Smooth muscle cell (in vitro differentiated cells): Measurements from ENCODE around the gene IFITM10. TPM values are rescaled to one million over a fixed set of nuclear protein-coding genes. Genes with fewer than 3 reads are reported as not detected.
"Not testable (repeated sequence)": the region's sequence is repeated elsewhere in the genome, so short reads cannot be mapped to it uniquely, and the experiment has no call there.

Source experiments
- DNase-seq: peaks from one replicate; lab custom pipeline; 2025; ENCODE audit not compliant: unreplicated experiment; lab: John Stamatoyannopoulos, UW
- H2AFZ ChIP-seq: fragments of 200-600 bp; sonication (generic); 2 replicates; pipeline ENCODE4 v1.6.0; 2016; ENCODE audit warnings: antibody characterized with exemption, low read depth, mild to moderate bottlenecking
- H3F3A ChIP-seq: fragments of 200-600 bp; sonication (generic); 2 replicates; pipeline ENCODE4 v1.6.0; 2017; ENCODE audit warnings: antibody characterized with exemption, low read depth
- H3K27ac ChIP-seq: fragments of 200-600 bp; sonication (generic); 2 replicates; pipeline ENCODE4 v1.5.1; 2016; ENCODE audit warnings: low read depth, mild to moderate bottlenecking
- H3K27me3 ChIP-seq: fragments of 200-600 bp; sonication (generic); 2 replicates; pipeline ENCODE4 v1.6.1; 2016; ENCODE audit warnings: low read depth, mild to moderate bottlenecking
- H3K36me3 ChIP-seq: fragments of 200-600 bp; sonication (generic); 2 replicates; pipeline ENCODE4 v1.5.1; 2016; ENCODE audit warnings: low read depth
- H3K4me1 ChIP-seq: fragments of 200-600 bp; sonication (generic); 2 replicates; pipeline ENCODE4 v1.5.1; 2016; ENCODE audit warnings: low read depth
- H3K4me2 ChIP-seq: fragments of 200-600 bp; sonication (generic); 2 replicates; pipeline ENCODE4 v1.6.0; 2016; ENCODE audit warnings: mild to moderate bottlenecking
- H3K4me3 ChIP-seq: fragments of 200-600 bp; sonication (generic); 2 replicates; pipeline ENCODE4 v1.5.1; 2016; ENCODE audit warnings: mild to moderate bottlenecking
- H3K79me2 ChIP-seq: fragments of 200-600 bp; sonication (generic); 2 replicates; pipeline ENCODE4 v1.6.0; 2016; ENCODE audit warnings: low read depth, mild to moderate bottlenecking
- H3K9ac ChIP-seq: fragments of 200-600 bp; sonication (generic); 2 replicates; pipeline ENCODE4 v1.6.0; 2016; ENCODE audit warnings: low read depth
- H3K9me3 ChIP-seq: fragments of 200-600 bp; sonication (generic); replicated peaks from 2 replicates; pipeline ENCODE4 v1.5.1; 2016; ENCODE audit warnings: low read depth
- H4K20me1 ChIP-seq: fragments of 200-600 bp; sonication (generic); 2 replicates; pipeline ENCODE4 v1.6.0; 2016; ENCODE audit warnings: low read depth
- WGBS: methylation state at CpG from one replicate; pipeline ENCODE4 v1.1.7; 2016; ENCODE audit warnings: low lambda C conversion rate; 5-methylcytosine and 5-hydroxymethylcytosine counted together
- polyA plus RNA-seq: library from polyadenylated mRNA; unstranded; fragments of >200 nt; fragmentation: Nextera tagmentation; extraction: Ambion mirVana; gene quantifications from 2 replicates; pipeline ENCODE4 v1.2.1, GENCODE V29; 2016
- total RNA-seq: library from RNA; depleted of rRNA; stranded (reverse); fragments of >200 nt; gene quantifications from 2 replicates; pipeline ENCODE4 v1.2.3, GENCODE V29; 2014

Gene IFITM10
- total and polyA plus RNA-seq, 2 experiments from 2014 or later, result 0.49 to 2.2 TPM

DNA sequence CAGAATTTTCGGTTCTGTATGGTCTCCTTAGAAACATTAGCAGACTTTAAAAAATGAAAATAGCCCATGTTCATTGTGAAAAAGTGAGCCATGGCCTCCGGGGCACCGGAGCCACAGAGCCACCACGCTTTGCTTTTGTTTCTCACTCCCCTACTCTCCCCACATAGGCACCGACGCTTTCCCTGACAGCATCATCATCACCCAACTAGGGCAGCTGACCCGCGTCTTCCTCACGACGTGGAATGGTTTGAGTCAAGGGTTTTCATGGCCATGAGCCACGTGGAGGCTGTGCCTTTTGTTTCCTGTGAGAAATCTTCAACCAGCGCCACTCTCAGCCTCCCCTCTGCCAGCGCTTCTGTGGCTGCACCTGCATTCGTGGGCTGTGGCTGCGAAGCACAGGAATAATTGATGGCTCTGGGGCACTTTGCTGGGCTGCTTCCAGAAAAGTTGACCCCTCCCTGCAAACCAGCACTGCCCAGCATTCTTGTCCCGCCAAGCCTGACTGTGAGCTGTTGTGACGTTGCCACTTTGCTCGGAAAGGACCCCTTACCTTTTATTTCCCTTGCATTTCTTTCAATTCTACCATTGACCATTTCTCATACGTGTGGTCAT, 62.0 kb downstream of the IFITM10 start:
- not testable (repeated sequence) for H3K79me2 ChIP-seq, H3K4me3 ChIP-seq

DNA sequence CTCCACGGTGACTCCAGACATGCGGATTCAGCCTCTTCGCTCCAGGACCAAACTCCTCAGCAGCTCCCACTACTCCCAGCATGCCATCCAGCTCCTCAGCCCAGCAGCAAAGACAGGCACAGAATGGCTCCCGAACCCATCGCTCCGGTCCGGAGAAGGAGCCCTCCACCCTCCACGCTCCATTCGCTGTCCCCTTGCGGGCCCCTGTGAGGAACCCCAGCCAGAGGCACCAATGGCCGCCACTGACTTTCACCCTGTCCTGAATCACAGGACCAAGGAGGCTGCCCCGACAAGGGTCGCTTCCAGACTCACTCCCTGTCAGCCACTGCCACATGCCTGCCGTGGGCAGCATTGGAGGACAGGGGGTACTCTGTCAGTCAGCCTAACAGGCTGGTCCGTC, 64.2 kb downstream of the IFITM10 start:
- H3K9me3 ChIP-seq, DNase-seq, H3K27ac ChIP-seq, H3K4me1 ChIP-seq, H2AFZ ChIP-seq, H3K36me3 ChIP-seq, H3K4me3 ChIP-seq, H3K4me2 ChIP-seq, H3F3A ChIP-seq, H3K9ac ChIP-seq, H3K27me3 ChIP-seq, H3K79me2 ChIP-seq, H4K20me1 ChIP-seq: not testable (repeated sequence)
- 87% methylated on average over 12 of the region's 15 CpGs for WGBS

More for the DNA sequence above, 62.0 kb downstream of the IFITM10 start:
- not testable (repeated sequence) for H2AFZ ChIP-seq, H3K4me2 ChIP-seq, H3K9ac ChIP-seq, H3K27me3 ChIP-seq, H3K36me3 ChIP-seq, H4K20me1 ChIP-seq, H3F3A ChIP-seq, DNase-seq, H3K27ac ChIP-seq, H3K9me3 ChIP-seq
- peaks cover 14% of the 10 kb centered on the region for H3K4me1 ChIP-seq
- WGBS, result 90% methylated on average over 19 of the region's 19 CpGs

DNA sequence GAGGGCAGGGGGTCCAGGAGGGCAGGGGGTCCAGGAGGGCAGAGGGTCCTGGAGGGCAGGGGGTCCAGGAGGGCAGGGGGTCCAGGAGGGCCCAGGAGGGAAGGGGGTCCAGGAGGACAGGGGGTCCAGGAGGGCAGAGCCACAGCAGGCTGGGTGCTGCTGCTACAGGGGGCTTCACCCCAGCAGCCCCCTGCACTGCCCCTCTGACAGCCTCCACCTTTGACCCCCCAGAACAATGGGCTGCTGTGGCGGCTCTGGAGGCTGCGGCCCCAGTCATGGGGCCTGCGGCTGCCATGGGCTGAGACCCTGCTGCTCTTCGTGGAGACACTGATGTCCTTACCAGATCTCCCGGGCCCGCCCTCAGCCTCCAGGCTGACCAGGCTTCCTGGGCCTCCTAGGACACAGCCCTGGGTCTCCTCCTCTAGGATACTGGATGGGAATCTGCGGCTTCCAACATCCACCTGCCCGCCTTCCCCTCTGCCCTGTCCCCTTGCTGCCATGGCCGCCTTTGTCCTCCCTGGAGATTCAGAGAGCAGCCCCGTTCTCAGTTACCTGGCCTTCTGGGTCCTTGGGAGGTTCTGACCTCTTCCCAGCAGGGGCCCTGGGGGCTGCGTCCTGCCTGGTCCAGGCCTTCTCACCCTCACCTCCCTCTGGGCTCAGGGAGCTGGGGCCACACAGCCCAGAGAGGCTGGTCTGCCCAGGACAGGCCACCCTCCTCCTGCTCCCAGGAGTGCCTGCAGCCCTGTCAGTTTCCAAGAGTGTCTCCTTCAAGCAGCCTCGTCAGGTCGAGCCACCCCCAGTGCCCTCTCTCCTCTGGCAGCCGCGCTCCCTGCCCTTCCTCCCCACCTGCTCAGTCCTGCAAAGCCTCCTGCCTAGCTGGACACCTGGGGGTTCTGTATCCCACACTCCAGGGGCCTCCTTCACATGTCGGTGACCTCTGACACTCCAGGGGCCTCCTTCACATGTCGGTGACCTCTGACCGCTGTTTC, 65.2 kb downstream of the IFITM10 start:
- not testable (repeated sequence) for H3K9ac ChIP-seq, H2AFZ ChIP-seq, H3K36me3 ChIP-seq, H4K20me1 ChIP-seq, H3K4me2 ChIP-seq, H3K27ac ChIP-seq, H3K79me2 ChIP-seq, H3F3A ChIP-seq, H3K27me3 ChIP-seq, H3K4me1 ChIP-seq, H3K4me3 ChIP-seq, DNase-seq, H3K9me3 ChIP-seq
- 94% methylated on average over 14 of the region's 18 CpGs for WGBS

DNA sequence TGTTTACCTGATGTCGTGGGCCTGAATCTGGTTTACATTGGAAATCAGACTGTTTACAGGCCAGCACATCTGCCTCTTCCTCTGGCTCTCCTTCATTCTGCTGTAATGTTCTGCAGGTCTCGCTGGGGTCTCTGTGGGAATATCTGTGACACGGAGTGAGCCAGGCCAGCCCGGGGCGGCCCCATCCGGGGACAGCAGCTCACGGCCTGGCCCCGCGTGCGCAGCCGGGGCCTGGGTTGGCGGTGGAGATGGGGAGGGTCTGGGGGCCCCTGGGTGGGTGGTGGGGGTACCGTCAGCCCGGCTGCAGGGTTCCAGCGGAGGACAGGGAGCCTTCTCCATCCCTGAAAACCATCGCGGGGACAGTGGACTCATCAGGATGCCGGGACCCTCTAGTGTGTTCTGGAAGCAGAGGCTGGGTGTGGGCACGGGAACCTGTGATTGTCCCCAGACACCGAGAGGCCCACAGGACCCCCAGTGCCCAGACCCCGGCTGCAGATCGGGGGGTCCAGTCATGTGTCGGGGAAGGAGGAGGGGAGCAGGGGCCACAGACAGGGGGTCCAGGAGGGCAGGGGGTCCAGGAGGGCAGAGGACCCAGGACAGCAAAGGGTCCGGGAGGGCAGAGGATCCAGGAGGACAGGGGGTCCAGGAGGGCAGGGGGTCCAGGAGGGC, 66.4 kb downstream of the IFITM10 start:
- not testable (repeated sequence) for H3K4me1 ChIP-seq, H3K27me3 ChIP-seq, H3K9me3 ChIP-seq, H3K27ac ChIP-seq, H3K4me3 ChIP-seq, H2AFZ ChIP-seq, H3K9ac ChIP-seq, H3K4me2 ChIP-seq, H3K36me3 ChIP-seq, DNase-seq, H3K79me2 ChIP-seq, H4K20me1 ChIP-seq, H3F3A ChIP-seq
- 56% methylated on average over 13 of the region's 24 CpGs for WGBS

DNA sequence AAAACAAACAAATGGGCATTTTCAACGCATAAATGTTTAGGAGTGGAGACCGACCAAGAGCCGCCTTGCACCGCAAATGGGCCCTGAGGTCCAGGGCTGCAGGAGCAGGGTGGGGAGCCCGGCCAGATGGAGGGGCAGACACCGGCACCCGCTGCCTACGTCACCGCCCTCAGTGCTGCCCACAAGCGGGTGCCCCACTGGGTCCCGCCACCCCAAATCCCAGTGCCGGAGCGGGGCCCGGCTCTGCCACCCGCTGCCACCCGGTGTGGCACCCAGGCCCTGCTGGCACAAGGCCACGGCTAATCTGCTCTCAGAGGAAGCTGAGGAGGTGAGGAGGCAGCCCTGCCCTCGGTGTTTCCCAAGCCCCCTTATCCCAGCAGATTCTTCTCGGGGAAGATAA, 67.2 kb downstream of the IFITM10 start:
- 69% methylated on average over 19 of the region's 19 CpGs for WGBS
- not testable (repeated sequence) for H2AFZ ChIP-seq, H4K20me1 ChIP-seq, H3K4me3 ChIP-seq, H3K4me1 ChIP-seq, H3K9me3 ChIP-seq, H3K27me3 ChIP-seq, H3K79me2 ChIP-seq, H3F3A ChIP-seq, H3K36me3 ChIP-seq, DNase-seq, H3K9ac ChIP-seq
- Histone ChIP-seq H3K27ac (peak overlapping the region; percentile 20), H3K4me2 (peak overlapping the region; percentile 44)

Other genes with a start within 250 kb of the IFITM10 start
- 2.2 and 6.3 TPM in 2 replicates for gene DUSP8, start 178.3 kb downstream of the IFITM10 start, total RNA-seq
- 5.0 and 8.2 TPM in 2 replicates for gene DUSP8, start 178.3 kb downstream of the IFITM10 start, polyA plus RNA-seq
- not detected in 2 replicates for gene KRTAP5-1, start 165.3 kb downstream of the IFITM10 start, total RNA-seq
- gene KRTAP5-1, start 165.3 kb downstream of the IFITM10 start, polyA plus RNA-seq, result 0.45 TPM in 1 of 2 replicates, not detected in the other
- gene KRTAP5-2, start 152.3 kb downstream of the IFITM10 start, total RNA-seq, result not detected in 2 replicates
- 0.14 TPM in 1 of 2 replicates, not detected in the other for gene KRTAP5-2, start 152.3 kb downstream of the IFITM10 start, polyA plus RNA-seq
- gene KRTAP5-3, start 142.1 kb downstream of the IFITM10 start, total RNA-seq, result not detected in 2 replicates
- not detected in 2 replicates for gene KRTAP5-3, start 142.1 kb downstream of the IFITM10 start, polyA plus RNA-seq
- not detected in 2 replicates for gene KRTAP5-4, start 128.5 kb downstream of the IFITM10 start, total RNA-seq
- not detected in 2 replicates for gene KRTAP5-4, start 128.5 kb downstream of the IFITM10 start, polyA plus RNA-seq
- gene KRTAP5-5, start 120.8 kb downstream of the IFITM10 start, total RNA-seq, result not detected in 2 replicates
- gene KRTAP5-5, start 120.8 kb downstream of the IFITM10 start, polyA plus RNA-seq, result not detected in 2 replicates
- not detected in 2 replicates for gene KRTAP5-6, start 53.4 kb downstream of the IFITM10 start, total RNA-seq
- gene KRTAP5-6, start 53.4 kb downstream of the IFITM10 start, polyA plus RNA-seq, result not detected in 2 replicates
- 101 and 123 TPM in 2 replicates for gene CTSD, start 13.3 kb upstream of the IFITM10 start, total RNA-seq
- 301 and 310 TPM in 2 replicates for gene CTSD, start 13.3 kb upstream of the IFITM10 start, polyA plus RNA-seq
- 0.13 TPM in 1 of 2 replicates, not detected in the other for gene SYT8, start 84.4 kb upstream of the IFITM10 start, total RNA-seq
- gene SYT8, start 84.4 kb upstream of the IFITM10 start, polyA plus RNA-seq, result 1.4 and 2.0 TPM in 2 replicates
- 0.94 TPM in 1 of 2 replicates, not detected in the other for gene TNNI2, start 88.4 kb upstream of the IFITM10 start, total RNA-seq
- 0.74 and 1.2 TPM in 2 replicates for gene TNNI2, start 88.4 kb upstream of the IFITM10 start, polyA plus RNA-seq
- 1.7 and 2.1 TPM in 2 replicates for gene LSP1, start 102.5 kb upstream of the IFITM10 start, total RNA-seq
- 8.7 and 13.7 TPM in 2 replicates for gene LSP1, start 102.5 kb upstream of the IFITM10 start, polyA plus RNA-seq
- gene PRR33, start 141.3 kb upstream of the IFITM10 start, total RNA-seq, result not detected in 2 replicates
- gene PRR33, start 141.3 kb upstream of the IFITM10 start, polyA plus RNA-seq, result not detected in 2 replicates
- 1.9 TPM in 1 of 2 replicates, not detected in the other for gene TNNT3, start 169.1 kb upstream of the IFITM10 start, total RNA-seq
- 0.97 and 4.7 TPM in 2 replicates for gene TNNT3, start 169.1 kb upstream of the IFITM10 start, polyA plus RNA-seq
- gene MRPL23, start 196.7 kb upstream of the IFITM10 start, total RNA-seq, result 27.7 and 51.6 TPM in 2 replicates
- 28.9 and 38.8 TPM in 2 replicates for gene MRPL23, start 196.7 kb upstream of the IFITM10 start, polyA plus RNA-seq
- 3.3 and 6.5 TPM in 2 replicates for gene H19, start 247.2 kb upstream of the IFITM10 start, total RNA-seq
- gene H19, start 247.2 kb upstream of the IFITM10 start, polyA plus RNA-seq, result 2.5 and 2.6 TPM in 2 replicates